Measurements from ENCODE around the gene EXOC3L2.

DNA sequence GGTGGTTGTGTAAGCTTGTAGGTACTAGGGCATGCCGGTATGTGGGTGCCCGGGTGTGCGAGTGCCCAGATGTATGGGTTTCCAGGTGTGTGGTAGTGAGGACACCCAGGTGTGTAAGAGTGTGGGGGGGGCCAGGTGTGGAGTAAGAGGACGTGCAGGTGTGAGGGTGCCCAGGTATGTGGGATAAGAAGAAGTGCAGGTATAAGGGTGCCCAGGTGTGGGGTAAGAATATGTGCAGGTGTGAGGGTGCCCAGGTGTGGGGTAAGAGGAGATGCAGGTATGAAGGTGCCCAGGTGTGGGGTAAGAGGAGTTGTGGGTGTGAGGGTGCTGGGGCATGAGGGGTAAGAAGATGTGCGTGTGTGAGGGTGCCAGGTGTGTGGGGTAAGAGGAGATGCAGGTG, 20.2 kb upstream of the EXOC3L2 start:
- TF ChIP-seq, protein P1, sequence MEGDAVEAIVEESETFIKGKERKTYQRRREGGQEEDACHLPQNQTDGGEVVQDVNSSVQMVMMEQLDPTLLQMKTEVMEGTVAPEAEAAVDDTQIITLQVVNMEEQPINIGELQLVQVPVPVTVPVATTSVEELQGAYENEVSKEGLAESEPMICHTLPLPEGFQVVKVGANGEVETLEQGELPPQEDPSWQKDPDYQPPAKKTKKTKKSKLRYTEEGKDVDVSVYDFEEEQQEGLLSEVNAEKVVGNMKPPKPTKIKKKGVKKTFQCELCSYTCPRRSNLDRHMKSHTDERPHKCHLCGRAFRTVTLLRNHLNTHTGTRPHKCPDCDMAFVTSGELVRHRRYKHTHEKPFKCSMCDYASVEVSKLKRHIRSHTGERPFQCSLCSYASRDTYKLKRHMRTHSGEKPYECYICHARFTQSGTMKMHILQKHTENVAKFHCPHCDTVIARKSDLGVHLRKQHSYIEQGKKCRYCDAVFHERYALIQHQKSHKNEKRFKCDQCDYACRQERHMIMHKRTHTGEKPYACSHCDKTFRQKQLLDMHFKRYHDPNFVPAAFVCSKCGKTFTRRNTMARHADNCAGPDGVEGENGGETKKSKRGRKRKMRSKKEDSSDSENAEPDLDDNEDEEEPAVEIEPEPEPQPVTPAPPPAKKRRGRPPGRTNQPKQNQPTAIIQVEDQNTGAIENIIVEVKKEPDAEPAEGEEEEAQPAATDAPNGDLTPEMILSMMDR (IDR thresholded peaks at IDR 0.05), result no peak
- no peak for TF ChIP-seq POLR2AphosphoS5 (IDR thresholded peaks at IDR 0.05; ENCODE audit: insufficient read depth in 1 of 2, low read depth in 1 of 2)
